ENCODE data around the gene SH3RF1.

The SH3RF1 gene

DNA sequence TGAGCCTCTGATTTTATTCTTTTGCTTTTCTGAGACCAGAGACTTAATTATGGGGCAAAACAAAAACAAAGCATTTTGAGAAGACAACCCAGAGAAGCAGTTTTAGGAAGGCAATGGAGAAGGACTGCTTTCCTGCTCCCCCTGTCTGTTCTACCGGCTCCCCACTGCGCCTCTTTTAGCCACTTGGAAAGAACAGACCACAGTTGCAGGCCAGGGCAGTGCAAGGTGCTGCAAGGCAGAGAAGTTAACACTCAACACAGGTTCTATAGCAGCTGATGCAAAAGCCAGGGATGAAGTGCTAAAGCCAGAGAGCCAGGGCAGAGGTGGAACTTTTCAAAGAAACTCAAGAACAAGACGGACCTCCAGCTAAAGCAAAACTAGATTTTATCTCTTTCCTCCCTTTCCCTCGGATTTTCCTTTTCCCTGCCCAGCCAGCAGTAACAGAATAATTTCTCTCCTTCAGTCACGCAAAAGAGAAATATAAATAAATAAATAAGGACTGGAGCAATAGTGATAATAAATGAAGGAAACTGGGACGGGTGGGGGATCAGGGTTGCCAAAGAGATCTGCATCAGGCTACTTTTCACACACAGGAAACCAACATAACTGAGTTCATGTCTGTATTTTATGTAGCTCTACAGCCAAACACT is 10.4 kb downstream of the SH3RF1 start:
- no peak overlapping the region for H3K4me3 ChIP-seq (ENCODE audit: low read depth, low read length)
- peaks cover 3 to 16% of the 10 kb centered on the region in 2 experiments for H3K36me3 ChIP-seq (ENCODE audit: control insufficient read depth in 1 of 2, insufficient read depth in 2 of 2, low read length in 2 of 2)
- peaks cover 1% of the 10 kb centered on the region for H3K79me1 ChIP-seq (ENCODE audit: low read length)
- no CpG with 5 or more reads among the region's 6 CpGs for WGBS (ENCODE audit: extremely low coverage, insufficient coverage, insufficient read length)
- no peaks in the 10 kb centered on the region for H3K27me3 ChIP-seq (ENCODE audit: insufficient read depth, low read length)
- H3K4ac ChIP-seq (ENCODE audit: low read depth, low read length), result peak overlapping the region; percentile 67
- no peak overlapping the region for H2BK120ac ChIP-seq (ENCODE audit: insufficient read depth, low read length, poor library complexity)
- no peak overlapping the region for H2BK12ac ChIP-seq (ENCODE audit: low read length)
- DNase-seq, result no peak
- H3K14ac ChIP-seq (ENCODE audit: low read length), result no peak overlapping the region
- H2BK5ac ChIP-seq (ENCODE audit: low read depth, low read length, poor library complexity), result no peak overlapping the region
- peaks cover 6 to 12% of the 10 kb centered on the region in 2 experiments for H3K4me1 ChIP-seq (ENCODE audit: control insufficient read depth in 1 of 2, insufficient read depth in 2 of 2, low read length in 2 of 2)
- no peak overlapping the region for H3K27ac ChIP-seq (ENCODE audit: low read depth, low read length)
- no peaks in the 10 kb centered on the region for H3K9me3 ChIP-seq (ENCODE audit: insufficient read depth, low read depth, low read length)
- H2AK5ac ChIP-seq (ENCODE audit: low read length), result no peak overlapping the region
- no peak overlapping the region for H2AFZ ChIP-seq (ENCODE audit: insufficient read depth, low read length, poor library complexity)
- no peak overlapping the region for H3K9ac ChIP-seq (ENCODE audit: low read length)
- H3K79me2 ChIP-seq (ENCODE audit: control insufficient read depth, insufficient read depth, low read length, poor library complexity), result peaks cover 10% of the 10 kb centered on the region
- no peak overlapping the region for H4K12ac ChIP-seq (ENCODE audit: low read depth, low read length)
- H4K91ac ChIP-seq (ENCODE audit: low read depth, low read length), result no peak overlapping the region
- H4K8ac ChIP-seq (ENCODE audit: low read depth, low read length), result no peak overlapping the region
- no peak overlapping the region for H3K23ac ChIP-seq (ENCODE audit: low read length)
- no peak overlapping the region for H3K4me2 ChIP-seq (ENCODE audit: low read length)
- no peak overlapping the region for H3K18ac ChIP-seq (ENCODE audit: low read length)

DNA sequence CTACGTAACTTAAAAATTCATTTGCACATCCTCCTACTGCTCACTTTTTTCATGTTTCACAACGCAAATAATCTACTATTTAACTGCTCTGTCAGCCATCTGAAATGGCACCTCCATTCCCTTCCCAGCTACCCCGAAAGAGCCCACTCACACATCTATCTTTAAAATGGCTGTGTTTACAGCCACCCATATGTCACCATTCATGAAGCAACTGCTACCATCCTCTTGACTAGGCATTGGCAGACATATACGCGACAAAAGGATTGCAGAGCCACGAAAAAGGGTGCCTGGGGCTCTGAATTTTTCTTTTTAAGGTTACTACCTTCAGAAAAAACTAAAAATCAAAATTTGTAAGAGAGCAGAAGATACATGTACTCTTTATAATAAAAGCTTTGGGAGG is 11.5 kb downstream of the SH3RF1 start:
- H4K91ac ChIP-seq (ENCODE audit: low read depth, low read length), result no peak overlapping the region
- peaks cover 10% of the 10 kb centered on the region for H3K79me2 ChIP-seq (ENCODE audit: control insufficient read depth, insufficient read depth, low read length, poor library complexity)
- no CpG with 5 or more reads among the region's 6 CpGs for WGBS (ENCODE audit: extremely low coverage, insufficient coverage, insufficient read length)
- H3K18ac ChIP-seq (ENCODE audit: low read length), result peak overlapping the region; percentile 56
- H3K9me3 ChIP-seq (ENCODE audit: insufficient read depth, low read depth, low read length), result no peaks in the 10 kb centered on the region
- H2BK12ac ChIP-seq (ENCODE audit: low read length), result no peak overlapping the region
- H2AK5ac ChIP-seq (ENCODE audit: low read length), result no peak overlapping the region
- no peak overlapping the region for H2BK5ac ChIP-seq (ENCODE audit: low read depth, low read length, poor library complexity)
- H3K9ac ChIP-seq (ENCODE audit: low read length), result no peak overlapping the region
- DNase-seq, result no peak
- H3K4me3 ChIP-seq (ENCODE audit: low read depth, low read length), result no peak overlapping the region
- H2BK120ac ChIP-seq (ENCODE audit: insufficient read depth, low read length, poor library complexity), result no peak overlapping the region
- H3K79me1 ChIP-seq (ENCODE audit: low read length), result peaks cover 3% of the 10 kb centered on the region
- peaks cover 6 to 12% of the 10 kb centered on the region in 2 experiments for H3K4me1 ChIP-seq (ENCODE audit: control insufficient read depth in 1 of 2, insufficient read depth in 2 of 2, low read length in 2 of 2)
- H4K12ac ChIP-seq (ENCODE audit: low read depth, low read length), result no peak overlapping the region
- H3K36me3 ChIP-seq (ENCODE audit: control insufficient read depth in 1 of 2, insufficient read depth in 2 of 2, low read length in 2 of 2), result peaks cover 3 to 12% of the 10 kb centered on the region in 2 experiments
- H3K4ac ChIP-seq (ENCODE audit: low read depth, low read length), result peak overlapping the region; percentile 79
- no peak overlapping the region for H4K8ac ChIP-seq (ENCODE audit: low read depth, low read length)
- H3K14ac ChIP-seq (ENCODE audit: low read length), result no peak overlapping the region
- H3K27me3 ChIP-seq (ENCODE audit: insufficient read depth, low read length), result no peaks in the 10 kb centered on the region
- H3K27ac ChIP-seq (ENCODE audit: low read depth, low read length), result no peak overlapping the region
- H3K23ac ChIP-seq (ENCODE audit: low read length), result no peak overlapping the region
- no peak overlapping the region for H2AFZ ChIP-seq (ENCODE audit: insufficient read depth, low read length, poor library complexity)
- H3K4me2 ChIP-seq (ENCODE audit: low read length), result no peak overlapping the region

DNA sequence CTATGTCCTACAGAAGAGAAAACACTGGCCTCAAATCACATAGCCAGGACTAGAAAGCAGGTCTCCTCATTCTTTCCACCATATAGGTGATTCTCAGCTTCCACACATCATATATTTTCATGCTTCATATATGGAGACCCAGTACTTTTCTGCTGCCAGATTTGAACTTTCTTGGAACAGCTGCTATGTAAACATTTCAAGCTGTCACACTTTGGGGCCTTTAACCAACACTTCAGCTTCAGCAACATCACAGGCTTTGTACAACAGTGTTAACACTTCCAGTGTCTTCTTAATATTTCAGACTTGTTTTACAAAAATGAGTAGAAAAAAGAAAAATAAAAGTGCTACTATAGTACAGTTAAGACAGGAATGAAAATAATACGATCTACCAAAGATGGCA is 12.6 kb downstream of the SH3RF1 start:
- no peak for DNase-seq
- no CpG with 5 or more reads among the region's 1 CpG for WGBS (ENCODE audit: extremely low coverage, insufficient coverage, insufficient read length)
- Histone ChIP-seq H3K4me2 (ENCODE audit: low read length) (no peak overlapping the region), H3K27ac (ENCODE audit: low read depth, low read length) (no peak overlapping the region), H3K36me3 (ENCODE audit: control insufficient read depth in 1 of 2, insufficient read depth in 2 of 2, low read length in 2 of 2) (peaks cover 0 to 4% of the 10 kb centered on the region in 2 experiments), H3K18ac (ENCODE audit: low read length) (no peak overlapping the region), H3K9ac (ENCODE audit: low read length) (no peak overlapping the region), H2BK120ac (ENCODE audit: insufficient read depth, low read length, poor library complexity) (no peak overlapping the region), H4K91ac (ENCODE audit: low read depth, low read length) (no peak overlapping the region), H3K9me3 (ENCODE audit: insufficient read depth, low read depth, low read length) (no peaks in the 10 kb centered on the region), H2AFZ (ENCODE audit: insufficient read depth, low read length, poor library complexity) (no peak overlapping the region), H3K14ac (ENCODE audit: low read length) (no peak overlapping the region), H3K4ac (ENCODE audit: low read depth, low read length) (peak overlapping the region; percentile 55), H3K79me2 (ENCODE audit: control insufficient read depth, insufficient read depth, low read length, poor library complexity) (peaks cover 9% of the 10 kb centered on the region), H4K8ac (ENCODE audit: low read depth, low read length) (no peak overlapping the region), H4K12ac (ENCODE audit: low read depth, low read length) (no peak overlapping the region), H2BK12ac (ENCODE audit: low read length) (no peak overlapping the region), H3K4me3 (ENCODE audit: low read depth, low read length) (no peak overlapping the region), H2AK5ac (ENCODE audit: low read length) (no peak overlapping the region), H3K27me3 (ENCODE audit: insufficient read depth, low read length) (no peaks in the 10 kb centered on the region), H3K23ac (ENCODE audit: low read length) (no peak overlapping the region), H2BK5ac (ENCODE audit: low read depth, low read length, poor library complexity) (no peak overlapping the region), H3K4me1 (ENCODE audit: control insufficient read depth in 1 of 2, insufficient read depth in 2 of 2, low read length in 2 of 2) (peaks cover 6 to 12% of the 10 kb centered on the region in 2 experiments), H3K79me1 (ENCODE audit: low read length) (peaks cover 3% of the 10 kb centered on the region)

DNA sequence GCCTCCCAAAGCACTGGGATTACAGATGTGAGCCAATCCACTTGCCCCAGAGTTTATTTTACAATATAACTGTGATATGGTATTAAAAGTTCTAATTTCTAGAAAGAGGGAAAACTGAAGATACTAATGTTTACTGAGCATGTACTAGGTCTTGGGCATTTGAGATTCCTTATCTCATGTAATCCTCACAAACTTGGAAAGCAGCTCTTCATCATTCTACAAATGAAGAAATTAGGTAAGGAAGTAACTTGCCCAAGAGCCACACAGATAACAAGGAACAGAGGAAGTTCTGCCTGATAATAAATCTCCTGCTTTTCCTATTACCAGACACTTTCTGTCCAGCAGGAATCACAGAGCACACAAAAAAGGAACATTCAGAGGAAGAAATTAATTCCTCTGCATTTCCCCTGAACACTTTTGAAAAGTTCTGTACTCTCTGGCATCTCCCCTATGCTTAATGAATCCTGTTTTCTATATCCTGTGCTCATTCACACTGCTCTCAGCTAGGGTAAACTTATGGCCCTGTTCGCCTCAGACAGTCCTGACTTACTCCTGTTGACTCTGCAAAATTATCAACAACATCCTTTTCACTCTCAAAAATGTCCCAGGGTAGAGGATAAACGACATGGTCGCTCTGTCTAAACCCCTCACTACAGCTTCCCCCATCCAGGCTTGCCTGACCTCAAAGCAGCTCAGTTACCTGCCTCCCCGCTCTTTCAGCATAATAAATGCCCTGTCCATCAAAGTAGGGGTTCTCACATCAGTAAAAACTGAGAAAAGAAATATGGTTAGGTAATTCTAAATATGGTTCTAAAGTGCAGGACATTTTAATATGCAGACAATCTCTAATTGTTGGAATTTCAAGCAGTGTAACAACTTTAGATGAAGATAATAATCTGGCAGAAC is 13.6 kb downstream of the SH3RF1 start:
- no peak overlapping the region for H2AK5ac ChIP-seq (ENCODE audit: low read length)
- peak overlapping the region; percentile 27 for H3K4ac ChIP-seq (ENCODE audit: low read depth, low read length)
- H3K27me3 ChIP-seq (ENCODE audit: insufficient read depth, low read length), result no peaks in the 10 kb centered on the region
- no peak overlapping the region for H2AFZ ChIP-seq (ENCODE audit: insufficient read depth, low read length, poor library complexity)
- H2BK12ac ChIP-seq (ENCODE audit: low read length), result no peak overlapping the region
- peaks cover 3% of the 10 kb centered on the region for H3K79me1 ChIP-seq (ENCODE audit: low read length)
- H3K18ac ChIP-seq (ENCODE audit: low read length), result no peak overlapping the region
- H3K9me3 ChIP-seq (ENCODE audit: insufficient read depth, low read depth, low read length), result no peaks in the 10 kb centered on the region
- no peak overlapping the region for H4K91ac ChIP-seq (ENCODE audit: low read depth, low read length)
- no peak overlapping the region for H3K23ac ChIP-seq (ENCODE audit: low read length)
- no peak overlapping the region for H3K27ac ChIP-seq (ENCODE audit: low read depth, low read length)
- no peak overlapping the region for H3K14ac ChIP-seq (ENCODE audit: low read length)
- no peak overlapping the region for H2BK120ac ChIP-seq (ENCODE audit: insufficient read depth, low read length, poor library complexity)
- no peak overlapping the region for H4K12ac ChIP-seq (ENCODE audit: low read depth, low read length)
- no peaks in the 10 kb centered on the region for H3K36me3 ChIP-seq (ENCODE audit: control insufficient read depth in 1 of 2, insufficient read depth in 2 of 2, low read length in 2 of 2)
- peak overlapping the region; percentile 31 for H2BK5ac ChIP-seq (ENCODE audit: low read depth, low read length, poor library complexity)
- H3K79me2 ChIP-seq (ENCODE audit: control insufficient read depth, insufficient read depth, low read length, poor library complexity), result peaks cover 7% of the 10 kb centered on the region
- H3K4me3 ChIP-seq (ENCODE audit: low read depth, low read length), result no peak overlapping the region
- H3K4me1 ChIP-seq (ENCODE audit: control insufficient read depth in 1 of 2, insufficient read depth in 2 of 2, low read length in 2 of 2), result peaks cover 6 to 12% of the 10 kb centered on the region in 2 experiments
- no peak overlapping the region for H4K8ac ChIP-seq (ENCODE audit: low read depth, low read length)
- no peak overlapping the region for H3K9ac ChIP-seq (ENCODE audit: low read length)
- WGBS (ENCODE audit: extremely low coverage, insufficient coverage, insufficient read length), result no CpG with 5 or more reads among the region's 4 CpGs
- no peak for DNase-seq
- H3K4me2 ChIP-seq (ENCODE audit: low read length), result no peak overlapping the region

Measured in trophoblast cell (in vitro differentiated cells and primary cell).